K562 (cell line): Measurements from ENCODE around the gene GAL3ST2. TPM values are rescaled to one million over a fixed set of nuclear protein-coding genes. Genes with fewer than 3 reads are reported as not detected.

ENCODE experiments used
- ETV1 ChIP-seq: fragments of 450-650 bp; conservative IDR thresholded peaks from 2 replicates; pipeline ENCODE4 v1.6.1; 2016; ENCODE audit warnings: missing genetic modification characterization, control low read depth, low read depth, missing compliant biosample characterization
- GABPB1 ChIP-seq: sonication (generic); formaldehyde crosslinking; IDR thresholded peaks from 2 replicates; pipeline ENCODE4 v1.8.0; 2022; ENCODE audit warnings: mild to moderate bottlenecking, missing genetic modification reagents
- MGA ChIP-seq: fragments of 450-650 bp; IDR thresholded peaks from 2 replicates; pipeline ENCODE4 v1.6.1; 2016; ENCODE audit warnings: mild to moderate bottlenecking, moderate library complexity
- MIER1 ChIP-seq: fragments of 450-650 bp; IDR thresholded peaks from 2 replicates; pipeline ENCODE4 v1.6.1; 2016; ENCODE audit warnings: antibody characterized with exemption, mild to moderate bottlenecking, low read depth
- RFX5 ChIP-seq: IDR thresholded peaks from 2 replicates; pipeline ENCODE4 v1.6.1; 2011; ENCODE audit warnings: low read depth, mild to moderate bottlenecking, improper control_type of control experiment, low read length
- SREBF1 ChIP-seq: fragments of 150-350 bp; IDR thresholded peaks from 2 replicates; pipeline ENCODE4 v1.6.1; 2014; ENCODE audit warnings: antibody characterized with exemption, low read depth, low read length, borderline replicate concordance
- ZBTB33 ChIP-seq: sonication (generic); formaldehyde crosslinking; IDR thresholded peaks from 2 replicates; pipeline ENCODE4 v1.8.1; 2023; ENCODE audit warnings: mild to moderate bottlenecking, missing genetic modification reagents
- ZNF592 ChIP-seq: fragments of 450-650 bp; IDR thresholded peaks from 2 replicates; pipeline ENCODE4 v1.6.1; 2017; ENCODE audit warnings: antibody characterized with exemption, mild to moderate bottlenecking
- ZNF75A ChIP-seq: fragments of 450-650 bp; formaldehyde crosslinking; IDR thresholded peaks from 2 replicates; pipeline ENCODE4 v1.4.0; 2020; ENCODE audit warnings: mild to moderate bottlenecking
- ZNF830 ChIP-seq: fragments of 250-450 bp; sonication (Bioruptor Pico); IDR thresholded peaks from 2 replicates; pipeline ENCODE4 v1.5.0; 2021; ENCODE audit warnings: mild to moderate bottlenecking
- polyA plus RNA-seq, 8 experiments: library from polyadenylated mRNA; depleted of rRNA in 4 of 8; stranded (reverse) in 5 of 8; unstranded in 3 of 8; fragments of >200 nt; fragmentation: Nextera tagmentation in 2 of 8; fragmentation: Illumina TruSeq in 1 of 8; extraction: Ambion mirVana in 2 of 8; extraction: Trizol in 1 of 8; gene quantifications; 2 replicates each; pipeline versions ENCODE4 v1.2.1 to v1.2.3, GENCODE V29; 2011 to 2014; ENCODE audit warnings: inconsistent platforms in 1 of 8, missing spikeins in 1 of 8
- total RNA-seq, 7 experiments: library from RNA; depleted of rRNA in 6 of 7; stranded (reverse); fragments of >200 nt in 6 of 7; fragmentation: Illumina TruSeq in 2 of 7; extraction: Trizol in 2 of 7; gene quantifications; 2 replicates each; pipeline versions ENCODE4 v1.2.1 to v1.2.3, GENCODE V29; 2011 to 2021; ENCODE audit warnings: low replicate concordance in 1 of 7

Gene GAL3ST2
- total and polyA plus RNA-seq, 9 of the 15 experiments (the other 6 are each of a cell fraction or from before 2014, with no cell fraction given) = 0.42 TPM; not detected in 8

GRCh38 chr2:241842620-241843211, 66.1 kb downstream of the GAL3ST2 start (continued):
- TF ChIP-seq ZBTB33 (CRISPR knock-in tag) = peak; percentile 99
- no peak for TF ChIP-seq SREBF1
- TF ChIP-seq GABPB1 (CRISPR knock-in tag) = no peak
- peak; percentile 57; the same call in 1 of the 2 replicates for TF ChIP-seq MIER1
- no peak for TF ChIP-seq RFX5
- TF ChIP-seq MGA = 0 out of 2 replicates have a peak, but pooled peaks have one; percentile 22
- TF ChIP-seq ETV1 (tag) = no peak
- peak; percentile 49; the same call in 1 of the 2 replicates for TF ChIP-seq ZNF592
- TF ChIP-seq ZNF830 (CRISPR knock-in tag) = no peak
- no peak for TF ChIP-seq ZNF75A
